ENCODE results near the gene SH3GL1. TPM values are rescaled to one million over a fixed set of nuclear protein-coding genes. Genes with fewer than 3 reads are reported as not detected.

Gene SH3GL1
- total and polyA plus RNA-seq, 2 donors, result 15.4 to 40.6 TPM

DNA sequence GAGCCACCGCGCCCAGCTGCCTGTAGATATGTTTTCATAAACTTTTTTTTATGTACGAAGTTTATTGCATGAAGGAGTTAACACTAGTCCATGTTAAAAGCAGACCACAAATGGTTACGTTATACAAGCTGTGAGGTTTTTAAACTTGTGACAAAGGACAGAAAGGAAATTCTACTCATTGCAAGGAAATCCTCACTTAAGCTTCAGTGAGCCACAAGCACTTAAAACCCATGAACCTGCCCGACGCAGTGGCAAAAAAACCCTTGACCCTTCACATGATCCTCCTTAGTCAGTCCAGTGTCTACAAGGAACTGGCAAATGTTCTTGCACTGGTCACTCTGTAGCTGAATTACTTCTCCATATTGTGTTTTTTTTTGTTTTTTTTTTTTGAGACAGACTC, 52.8 kb downstream of the SH3GL1 start:
- Histone ChIP-seq H3K27me3 (ENCODE audit: control insufficient read depth in 2 of 2, insufficient read depth in 1 of 2, low read length in 1 of 2) (no peaks in the 10 kb centered on the region), H3K36me3 (ENCODE audit: control insufficient read depth in 2 of 2, insufficient read depth in 2 of 2, low read length in 1 of 2) (peaks cover 7 to 13% of the 10 kb centered on the region in 2 donors), H3K27ac (ENCODE audit: low read depth in 1 of 2, low read length in 1 of 2) (no peak overlapping the region), H3K4me1 (ENCODE audit: control insufficient read depth in 2 of 2, insufficient read depth in 2 of 2, low read length in 2 of 2) (peaks cover 7 to 14% of the 10 kb centered on the region in 2 donors), H3K4me3 (ENCODE audit: low read length in 2 of 2) (no peak overlapping the region), H3K9me3 (ENCODE audit: control insufficient read depth in 2 of 2, insufficient read depth in 1 of 2, low read length in 1 of 2) (no peaks in the 10 kb centered on the region)
- DNase-seq (ENCODE audit: low read depth in 6 of 9, low spot score in 9 of 9), result no peak
- 75% methylated on average over 6 of the region's 6 CpGs for WGBS

DNA sequence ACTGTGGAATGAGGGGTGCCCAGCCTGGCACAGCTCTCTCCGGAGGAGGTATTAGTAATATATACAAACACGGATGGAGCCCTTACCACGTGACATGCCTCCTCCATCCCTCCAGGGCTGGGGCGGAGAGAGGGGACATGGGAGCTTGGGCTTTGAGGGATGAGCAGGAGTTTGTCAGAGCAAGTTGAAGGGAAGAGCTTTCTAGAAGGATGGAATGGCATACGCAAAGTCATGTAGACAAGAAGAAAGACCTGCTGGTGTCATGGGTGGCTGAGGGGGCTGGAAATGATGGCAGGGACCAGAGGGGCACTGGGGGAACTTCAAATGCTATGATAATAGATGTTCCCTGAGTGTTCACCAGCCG, 54.3 kb downstream of the SH3GL1 start:
- 98% methylated on average over 6 of the region's 6 CpGs for WGBS
- no peak for DNase-seq (ENCODE audit: low read depth in 6 of 9, low spot score in 9 of 9)
- no peaks in the 10 kb centered on the region for H3K9me3 ChIP-seq (ENCODE audit: control insufficient read depth in 2 of 2, insufficient read depth in 1 of 2, low read length in 1 of 2)
- no peak overlapping the region for H3K27ac ChIP-seq (ENCODE audit: low read depth in 1 of 2, low read length in 1 of 2)
- no peaks in the 10 kb centered on the region for H3K27me3 ChIP-seq (ENCODE audit: control insufficient read depth in 2 of 2, insufficient read depth in 1 of 2, low read length in 1 of 2)
- no peak overlapping the region for H3K4me3 ChIP-seq (ENCODE audit: low read length in 2 of 2)
- peaks cover 7 to 13% of the 10 kb centered on the region in 2 donors for H3K36me3 ChIP-seq (ENCODE audit: control insufficient read depth in 2 of 2, insufficient read depth in 2 of 2, low read length in 1 of 2)
- H3K4me1 ChIP-seq (ENCODE audit: control insufficient read depth in 2 of 2, insufficient read depth in 2 of 2, low read length in 2 of 2), result peaks cover 7 to 20% of the 10 kb centered on the region in 2 donors

DNA sequence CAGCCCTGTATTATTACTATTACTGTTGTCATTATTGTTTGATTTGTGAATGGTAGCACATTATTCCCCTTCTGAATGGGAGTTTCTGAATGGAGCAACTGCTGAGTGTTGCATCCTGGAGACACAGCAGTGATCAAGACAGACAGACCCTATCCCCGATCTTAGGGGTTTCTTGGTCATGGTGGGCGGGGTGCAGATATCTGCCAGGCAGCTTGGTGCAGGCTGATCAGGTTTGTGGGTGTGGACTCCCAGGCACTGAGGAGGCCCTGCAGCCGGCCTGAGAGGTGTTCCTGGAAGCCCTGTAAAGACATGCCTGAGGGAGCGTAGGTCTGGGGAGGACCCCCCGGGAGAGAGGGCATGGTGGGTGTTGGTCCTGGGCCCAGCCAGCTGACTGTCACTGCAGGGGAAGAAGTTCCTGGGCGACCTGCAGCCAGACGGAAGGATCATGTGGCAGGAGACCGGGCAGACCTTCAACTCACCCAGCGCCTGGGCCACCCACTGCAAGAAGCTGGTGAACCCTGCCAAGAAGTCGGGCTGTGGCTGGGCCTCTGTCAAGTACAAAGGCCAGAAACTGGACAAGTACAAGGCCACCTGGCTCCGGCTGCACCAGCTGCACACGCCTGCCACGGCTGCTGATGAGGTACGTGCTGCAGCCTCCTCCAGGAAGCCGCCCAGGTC, 54.9 kb downstream of the SH3GL1 start:
- H3K4me1 ChIP-seq (ENCODE audit: control insufficient read depth in 2 of 2, insufficient read depth in 2 of 2, low read length in 2 of 2), result peaks cover 7 to 20% of the 10 kb centered on the region in 2 donors
- DNase-seq (ENCODE audit: low read depth in 6 of 9, low spot score in 9 of 9), result no peak
- WGBS, result 98% methylated on average over 15 of the region's 15 CpGs
- H3K36me3 ChIP-seq (ENCODE audit: control insufficient read depth in 2 of 2, insufficient read depth in 2 of 2, low read length in 1 of 2), result peaks cover 5 to 13% of the 10 kb centered on the region in 2 donors
- no peak overlapping the region for H3K27ac ChIP-seq (ENCODE audit: low read depth in 1 of 2, low read length in 1 of 2)
- no peak overlapping the region for H3K4me3 ChIP-seq (ENCODE audit: low read length in 2 of 2)
- H3K9me3 ChIP-seq (ENCODE audit: control insufficient read depth in 2 of 2, insufficient read depth in 1 of 2, low read length in 1 of 2), result no peaks in the 10 kb centered on the region
- no peaks in the 10 kb centered on the region for H3K27me3 ChIP-seq (ENCODE audit: control insufficient read depth in 2 of 2, insufficient read depth in 1 of 2, low read length in 1 of 2)

DNA sequence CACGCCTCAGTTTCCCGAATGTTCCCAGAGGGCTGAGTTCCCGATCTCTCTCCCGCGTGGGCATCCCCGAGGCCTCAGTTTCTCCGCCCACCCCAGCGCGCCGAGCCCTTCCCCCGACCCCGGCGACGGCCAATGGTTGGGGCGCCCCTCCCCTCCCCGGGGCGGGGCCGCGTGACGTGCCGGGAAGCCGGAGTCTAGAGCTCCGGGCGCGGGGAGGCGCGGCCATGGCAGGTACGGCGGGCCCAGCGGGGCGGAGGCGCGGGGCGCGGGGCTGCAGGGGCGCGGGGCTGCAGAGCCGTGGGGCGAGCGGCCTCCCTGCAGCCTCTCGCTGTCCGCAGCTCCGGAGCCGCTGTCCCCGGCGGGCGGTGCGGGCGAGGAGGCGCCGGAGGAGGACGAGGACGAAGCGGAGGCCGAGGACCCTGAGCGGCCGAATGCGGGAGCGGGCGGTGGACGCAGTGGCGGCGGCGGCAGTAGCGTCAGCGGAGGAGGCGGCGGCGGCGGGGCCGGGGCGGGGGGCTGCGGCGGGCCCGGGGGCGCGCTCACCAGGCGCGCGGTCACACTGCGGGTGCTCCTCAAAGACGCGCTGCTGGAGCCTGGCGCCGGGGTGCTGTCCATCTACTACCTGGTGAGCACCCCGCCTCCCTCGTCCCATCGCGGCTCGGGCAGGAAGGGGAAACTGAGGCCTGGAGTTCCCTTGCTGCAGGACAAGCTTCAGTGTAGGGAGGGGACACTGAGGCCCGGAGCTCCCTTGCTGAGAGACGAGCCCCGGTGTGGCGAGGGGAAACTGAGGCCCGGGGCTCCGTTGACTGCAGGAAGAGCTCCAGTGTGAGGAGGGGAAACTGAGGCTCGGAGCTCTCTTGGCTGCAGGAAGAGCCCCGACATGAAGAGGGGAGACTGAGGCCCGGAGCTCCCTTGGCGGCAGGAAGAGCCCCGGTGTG, 56.7 kb downstream of the SH3GL1 start, which contains the start of gene MPND:
Gene MPND, plus strand, starts transcription at position 193 of the 938 bp plus-strand sequence. Its CDS starts 32 bp downstream, at position 225.
- WGBS, result 6% methylated on average over 101 of the region's 101 CpGs
- DNase-seq (ENCODE audit: low read depth in 6 of 9, low spot score in 9 of 9), result peak; percentile 66 to 96 (median 89)
- peak within 1 kb of the TSS; percentile 68 to 78 for H3K4me3 ChIP-seq (ENCODE audit: low read length in 2 of 2)
- H3K36me3 ChIP-seq (ENCODE audit: control insufficient read depth in 2 of 2, insufficient read depth in 2 of 2, low read length in 1 of 2), result peaks cover 0 to 6% of the 10 kb centered on the region in 2 donors
- peak within 1 kb of the TSS; percentile 86 to 95 for H3K27ac ChIP-seq (ENCODE audit: low read depth in 1 of 2, low read length in 1 of 2)
- no peaks in the 10 kb centered on the region for H3K9me3 ChIP-seq (ENCODE audit: control insufficient read depth in 2 of 2, insufficient read depth in 1 of 2, low read length in 1 of 2)
- peaks cover 7 to 25% of the 10 kb centered on the region in 2 donors for H3K4me1 ChIP-seq (ENCODE audit: control insufficient read depth in 2 of 2, insufficient read depth in 2 of 2, low read length in 2 of 2)
- no peaks in the 10 kb centered on the region for H3K27me3 ChIP-seq (ENCODE audit: control insufficient read depth in 2 of 2, insufficient read depth in 1 of 2, low read length in 1 of 2)

DNA sequence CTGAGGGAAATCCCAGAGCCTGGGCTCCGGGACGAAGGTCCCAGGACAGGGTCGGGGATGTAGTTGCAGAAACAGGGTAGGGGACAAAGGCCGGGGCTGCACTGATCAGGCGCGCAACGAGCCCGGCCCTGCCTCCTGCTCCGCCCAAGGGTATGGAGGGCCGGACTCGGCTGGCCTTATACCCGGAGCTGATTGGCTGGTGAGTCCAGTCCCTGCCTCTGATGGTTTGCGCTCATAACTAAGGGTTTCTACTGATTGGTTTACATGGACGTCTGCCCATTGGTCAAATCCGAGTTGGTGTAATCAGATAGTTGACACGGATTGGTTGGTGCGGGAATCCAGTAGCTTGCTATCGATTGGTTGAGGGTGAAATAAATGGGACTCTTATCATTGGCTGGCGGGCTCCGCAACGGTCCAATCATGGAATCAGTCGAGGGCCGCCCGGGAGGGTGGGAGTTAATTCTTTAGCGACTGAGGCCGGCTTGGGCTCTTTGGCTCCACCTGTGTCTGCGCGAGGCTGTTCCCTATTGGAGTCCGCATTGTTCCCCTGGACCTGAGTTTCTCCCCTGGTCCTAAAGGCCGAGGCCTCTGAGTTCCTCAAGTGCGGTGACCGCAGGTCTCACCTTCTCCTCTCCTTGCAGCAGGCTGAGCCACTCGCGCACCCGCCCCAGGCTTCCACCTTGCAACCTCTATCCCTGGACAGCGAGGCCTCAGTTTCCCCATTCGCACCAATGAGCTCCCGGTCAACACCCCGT, 57.6 kb downstream of the SH3GL1 start:
- peak overlapping the region; percentile 68 to 78 for H3K4me3 ChIP-seq (ENCODE audit: low read length in 2 of 2)
- WGBS, result under 1% methylated on average over 39 of the region's 39 CpGs
- peaks cover 0 to 6% of the 10 kb centered on the region in 2 donors for H3K36me3 ChIP-seq (ENCODE audit: control insufficient read depth in 2 of 2, insufficient read depth in 2 of 2, low read length in 1 of 2)
- peaks cover 11 to 32% of the 10 kb centered on the region in 2 donors for H3K4me1 ChIP-seq (ENCODE audit: control insufficient read depth in 2 of 2, insufficient read depth in 2 of 2, low read length in 2 of 2)
- peak; percentile 88 to 99 (median 96) for DNase-seq (ENCODE audit: low read depth in 6 of 9, low spot score in 9 of 9)
- H3K9me3 ChIP-seq (ENCODE audit: control insufficient read depth in 2 of 2, insufficient read depth in 1 of 2, low read length in 1 of 2), result no peaks in the 10 kb centered on the region
- no peaks in the 10 kb centered on the region for H3K27me3 ChIP-seq (ENCODE audit: control insufficient read depth in 2 of 2, insufficient read depth in 1 of 2, low read length in 1 of 2)
- H3K27ac ChIP-seq (ENCODE audit: low read depth in 1 of 2, low read length in 1 of 2), result peak overlapping the region; percentile 86 to 95

DNA sequence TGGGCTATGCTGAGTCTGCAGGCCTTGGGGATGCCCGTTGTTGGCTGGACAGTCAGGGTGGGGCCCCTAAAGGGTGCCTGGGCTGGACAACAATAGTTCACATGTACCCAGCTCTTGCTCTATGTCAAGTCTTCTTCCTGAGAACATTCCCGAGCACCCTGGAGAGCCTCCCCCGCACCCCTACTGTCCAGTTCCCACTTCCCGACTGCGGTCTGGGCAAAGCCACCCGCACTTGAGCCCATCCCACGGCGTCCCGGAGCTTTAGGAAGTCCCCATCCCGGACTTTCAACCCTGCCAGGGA, 58.1 kb downstream of the SH3GL1 start:
- peak overlapping the region; percentile 85 to 86 for H3K27ac ChIP-seq (ENCODE audit: low read depth in 1 of 2, low read length in 1 of 2)
- 10% methylated on average over 10 of the region's 10 CpGs for WGBS

DNA sequence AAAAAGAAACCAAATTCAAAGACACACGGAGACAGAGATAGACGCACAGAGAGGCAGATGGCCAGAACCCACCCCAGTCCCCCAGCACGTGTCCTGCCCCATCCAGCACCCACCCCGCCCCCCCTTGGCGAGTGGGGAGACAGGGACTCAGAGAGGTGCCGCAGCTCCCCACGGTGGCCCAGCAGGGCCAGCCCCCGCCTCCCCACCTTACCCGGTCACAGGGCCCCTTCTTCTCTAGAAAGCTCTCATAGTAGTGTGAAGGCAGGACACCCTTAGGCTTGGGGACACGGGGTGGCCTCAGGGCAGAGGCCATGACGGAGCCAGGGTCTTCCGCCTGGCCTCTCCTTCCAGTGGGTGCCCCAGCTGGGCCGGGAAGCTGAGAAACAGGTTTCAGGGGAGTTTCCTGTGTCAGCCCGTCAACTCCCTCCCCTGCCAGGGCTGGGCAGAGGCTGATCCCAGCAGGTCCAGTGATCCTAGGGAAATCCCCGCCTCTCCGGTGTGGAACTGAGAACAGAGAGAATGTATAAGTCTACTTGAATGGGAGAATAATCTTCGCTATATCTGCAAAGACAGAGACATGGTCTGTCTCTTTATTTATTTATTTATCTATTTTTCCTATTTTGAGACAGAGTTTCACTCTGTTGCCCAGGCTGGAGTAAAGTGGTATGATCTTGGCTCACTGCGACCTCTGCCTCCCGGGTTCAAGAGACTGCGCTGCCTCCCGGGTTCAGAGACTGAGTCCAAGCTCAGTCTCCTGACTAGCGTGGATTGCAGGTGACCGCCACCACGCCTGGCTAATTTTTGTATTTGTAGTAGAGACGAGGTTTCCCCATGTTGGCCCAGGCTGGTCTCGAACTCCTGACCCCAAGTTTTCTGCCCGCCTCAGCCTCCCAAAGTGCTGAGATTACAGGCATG, 61.6 kb downstream of the SH3GL1 start, which contains the start of gene STAP2:
Gene STAP2, minus strand, starts transcription at position 387 of the 915 bp plus-strand sequence. Its CDS starts 74 bp downstream, at position 313.
- peak within 1 kb of the TSS; percentile 66 to 78 for H3K27ac ChIP-seq (ENCODE audit: low read depth in 1 of 2, low read length in 1 of 2)
- DNase-seq (ENCODE audit: low read depth in 6 of 9, low spot score in 9 of 9), result no peak
- peak within 1 kb of the TSS; percentile 44 to 49 for H3K4me3 ChIP-seq (ENCODE audit: low read length in 2 of 2)
- H3K9me3 ChIP-seq (ENCODE audit: control insufficient read depth in 2 of 2, insufficient read depth in 1 of 2, low read length in 1 of 2), result no peaks in the 10 kb centered on the region
- whole genome bisulfite sequencing, result 56% methylated on average over 27 of the region's 27 CpGs
- H3K27me3 ChIP-seq (ENCODE audit: control insufficient read depth in 2 of 2, insufficient read depth in 1 of 2, low read length in 1 of 2), result no peaks in the 10 kb centered on the region
- no peaks in the 10 kb centered on the region for H3K36me3 ChIP-seq (ENCODE audit: control insufficient read depth in 2 of 2, insufficient read depth in 2 of 2, low read length in 1 of 2)
- H3K4me1 ChIP-seq (ENCODE audit: control insufficient read depth in 2 of 2, insufficient read depth in 2 of 2, low read length in 2 of 2), result peaks cover 5 to 25% of the 10 kb centered on the region in 2 donors

More for the DNA sequence above, 58.1 kb downstream of the SH3GL1 start:
- Histone ChIP-seq H3K36me3 (ENCODE audit: control insufficient read depth in 2 of 2, insufficient read depth in 2 of 2, low read length in 1 of 2) (peaks cover 0 to 6% of the 10 kb centered on the region in 2 donors), H3K27me3 (ENCODE audit: control insufficient read depth in 2 of 2, insufficient read depth in 1 of 2, low read length in 1 of 2) (no peaks in the 10 kb centered on the region), H3K4me3 (ENCODE audit: low read length in 2 of 2) (peak overlapping the region; percentile 68 to 78), H3K9me3 (ENCODE audit: control insufficient read depth in 2 of 2, insufficient read depth in 1 of 2, low read length in 1 of 2) (no peaks in the 10 kb centered on the region), H3K4me1 (ENCODE audit: control insufficient read depth in 2 of 2, insufficient read depth in 2 of 2, low read length in 2 of 2) (peaks cover 12 to 32% of the 10 kb centered on the region in 2 donors)
- DNase-seq (ENCODE audit: low read depth in 6 of 9, low spot score in 9 of 9), result no peak

DNA sequence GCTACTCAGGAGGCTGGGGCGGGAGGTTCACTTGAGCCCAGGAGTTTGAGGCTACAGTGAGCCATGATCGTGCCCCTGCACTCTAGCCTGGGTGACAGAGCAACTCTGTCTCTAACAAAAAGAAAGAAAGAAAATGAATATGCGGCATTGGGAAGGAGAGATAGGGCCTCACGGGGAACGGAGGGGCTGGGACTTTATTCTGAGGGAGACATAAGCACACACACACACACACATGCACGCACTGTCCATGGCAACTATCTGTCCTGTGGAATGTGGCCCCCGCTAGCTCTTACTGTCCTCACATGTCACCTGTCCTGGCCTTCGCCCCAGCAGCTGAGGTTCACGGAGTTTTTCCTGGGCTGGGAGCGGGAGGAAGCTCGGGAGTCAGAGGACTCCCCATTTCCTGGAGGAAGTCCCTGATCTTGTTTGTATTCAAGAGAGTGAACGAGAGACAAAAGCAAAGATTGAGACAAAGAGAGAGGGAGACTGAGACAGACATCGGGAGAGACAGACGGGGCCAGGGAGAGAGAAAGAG, 62.4 kb downstream of the SH3GL1 start:
- 17% methylated on average over 14 of the region's 14 CpGs for WGBS
- peak in 1 of 9 donors; percentile 53 for DNase-seq (ENCODE audit: low read depth in 6 of 9, low spot score in 9 of 9)

More for the DNA sequence above, 62.4 kb downstream of the SH3GL1 start:
- H3K4me3 ChIP-seq (ENCODE audit: low read length in 2 of 2), result peak overlapping the region; percentile 44 to 49
- H3K9me3 ChIP-seq (ENCODE audit: control insufficient read depth in 2 of 2, insufficient read depth in 1 of 2, low read length in 1 of 2), result no peaks in the 10 kb centered on the region
- peak overlapping the region; percentile 66 to 78 for H3K27ac ChIP-seq (ENCODE audit: low read depth in 1 of 2, low read length in 1 of 2)
- no peaks in the 10 kb centered on the region for H3K27me3 ChIP-seq (ENCODE audit: control insufficient read depth in 2 of 2, insufficient read depth in 1 of 2, low read length in 1 of 2)
- no peaks in the 10 kb centered on the region for H3K36me3 ChIP-seq (ENCODE audit: control insufficient read depth in 2 of 2, insufficient read depth in 2 of 2, low read length in 1 of 2)
- peaks cover 5 to 22% of the 10 kb centered on the region in 2 donors for H3K4me1 ChIP-seq (ENCODE audit: control insufficient read depth in 2 of 2, insufficient read depth in 2 of 2, low read length in 2 of 2)
